Gastroesophageal sphincter (tissue), 4 donors: Measurements from ENCODE around the gene SPEN. TPM values are rescaled to one million over a fixed set of nuclear protein-coding genes. Genes with fewer than 3 reads are reported as not detected.
A peak's percentile ranks its signal among the peaks of the same experiment; 100 is the strongest.
"Not testable (repeated sequence)": the region's sequence is repeated elsewhere in the genome, so short reads cannot be mapped to it uniquely, and the experiment has no call there.

Experiments used
- ATAC-seq: fragments of 150-250 bp; one replicate; pipeline ENCODE4 v1.9.1; 2016; ENCODE audit warnings: mild to moderate bottlenecking, moderate library complexity
- H3K27ac ChIP-seq, 4 donors: fragments of 200-600 bp; sonication (generic) in 3 of 4; 1 replicate in 3 of 4; 2 replicates in 1 of 4; pipeline ENCODE4 v1.5.1; 2016 to 2019
- H3K27me3 ChIP-seq: fragments of 200-600 bp; sonication (generic); one replicate; pipeline ENCODE4 v1.5.1; 2019
- H3K36me3 ChIP-seq, 2 donors: fragments of 200-600 bp; sonication (generic); one replicate each; pipeline ENCODE4 v1.5.1; 2019; ENCODE audit warnings: control low read depth in 1 of 2
- H3K4me1 ChIP-seq, 3 donors: fragments of 200-600 bp; sonication (generic); 1 replicate in 2 of 3; 2 replicates in 1 of 3; pipeline ENCODE4 v1.5.1; 2016 to 2019; ENCODE audit warnings: control low read depth in 2 of 3
- H3K4me3 ChIP-seq, 2 donors: fragments of 200-600 bp; sonication (generic); one replicate each; pipeline ENCODE4 v1.5.1; 2019; ENCODE audit warnings: mild to moderate bottlenecking in 1 of 2, moderate library complexity in 1 of 2
- H3K9me3 ChIP-seq, 3 donors: fragments of 200-600 bp; sonication (generic); one replicate each; pipeline ENCODE4 v1.5.1; 2017 to 2019; ENCODE audit warnings: control low read depth in 2 of 3
- CTCF ChIP-seq, 4 experiments: fragments of 200-600 bp in 2 of 4; fragments of 450-650 bp in 2 of 4; sonication (generic) in 1 of 4; IDR thresholded peaks; one replicate each; pipeline ENCODE4 v1.5.1; 2017 to 2019; ENCODE audit warnings: antibody characterized with exemption in 4 of 4, mild to moderate bottlenecking in 2 of 4, moderate library complexity in 2 of 4
- EP300 ChIP-seq: sonication (generic); formaldehyde crosslinking; IDR thresholded peaks from one replicate; pipeline ENCODE4 v1.6.1; 2017; ENCODE audit warnings: antibody characterized with exemption, mild to moderate bottlenecking
- POLR2A ChIP-seq, 2 donors: fragments of 450-650 bp; IDR thresholded peaks; one replicate each; pipeline ENCODE4 v1.6.1; 2017; ENCODE audit warnings: antibody characterized with exemption in 2 of 2, mild to moderate bottlenecking in 2 of 2, moderate library complexity in 1 of 2
- POLR2AphosphoS5 ChIP-seq: sonication (generic); formaldehyde crosslinking; IDR thresholded peaks from one replicate; pipeline ENCODE4 v1.6.1; 2017; ENCODE audit warnings: antibody characterized with exemption
- WGBS, 2 donors: methylation state at CpG; one replicate each; pipeline ENCODE4 v1.1.5; 2018; ENCODE audit warnings: low coverage in 1 of 2; 5-methylcytosine and 5-hydroxymethylcytosine counted together
- total RNA-seq, 4 donors: library from RNA; depleted of rRNA; stranded (reverse); fragments of >200 nt; gene quantifications; one replicate each; pipeline ENCODE4 v1.1.0, GENCODE V29; 2016

Gene SPEN
- total RNA-seq, 4 donors from 2014 or later, result 40.3 to 79.4 (median 50.7) TPM

- peak; percentile 75 for TF ChIP-seq POLR2AphosphoS5
- peak in 3 of 4 experiments; percentile 8 to 21 (median 19) for TF ChIP-seq CTCF (IDR thresholded peaks at IDR 0.05)
- TF ChIP-seq EP300, result no peak
- TF ChIP-seq POLR2A (IDR thresholded peaks at IDR 0.05), result peak; percentile 54 to 69
- 35 to 37% methylated on average over 9 of the region's 47 CpGs for WGBS, 2 donors
- Histone ChIP-seq H3K4me3 (peak within 1 kb of the TSS; percentile 81 to 96), H3K27ac (peak within 1 kb of the TSS; percentile 34 to 89 (median 78)), H3K27me3 (no peaks in the 10 kb centered on the region), H3K36me3 (peaks cover 0 to 18% of the 10 kb centered on the region in 2 donors), H3K9me3 (no peaks in the 10 kb centered on the region), H3K4me1 (peaks cover 0 to 31% (median 8%) of the 10 kb centered on the region in 3 donors)
- ATAC-seq, result peak; percentile 98
Measured at GRCh38 chr1:15975805-15976680, 128.5 kb downstream of the SPEN start, which contains the start of gene ZBTB17. Gene ZBTB17, minus strand, starts transcription at chr1:15976101. Its CDS starts 27,606 bp downstream, at chr1:15948495.

GRCh38 chr1:15977947-15978346 is 130.4 kb downstream of the SPEN start:
- 88 to 94% methylated on average over 3 to 4 of the region's 4 CpGs for WGBS, 2 donors
- H3K4me3 ChIP-seq, H3K27ac ChIP-seq, H3K9me3 ChIP-seq, H3K36me3 ChIP-seq, ATAC-seq, H3K27me3 ChIP-seq: not testable (repeated sequence)
- peaks cover 0 to 31% (median 8%) of the 10 kb centered on the region in 3 donors for H3K4me1 ChIP-seq

- no peaks in the 10 kb centered on the region for H3K9me3 ChIP-seq
- WGBS, 2 donors, result 89 to 91% methylated on average over 3 of the region's 3 CpGs
- no peak for ATAC-seq
- H3K36me3 ChIP-seq, result no peaks in the 10 kb centered on the region
- H3K4me1 ChIP-seq, result peaks cover 0 to under 1% (median 0%) of the 10 kb centered on the region in 3 donors
- TF ChIP-seq POLR2A (IDR thresholded peaks at IDR 0.05) (no peak), EP300 (no peak), CTCF (IDR thresholded peaks at IDR 0.05) (no peak), POLR2AphosphoS5 (no peak)
- no peaks in the 10 kb centered on the region for H3K27me3 ChIP-seq
- no peak overlapping the region for H3K4me3 ChIP-seq
- no peak overlapping the region for H3K27ac ChIP-seq
Measured at GRCh38 chr1:15981679-15982078, 134.2 kb downstream of the SPEN start.

- WGBS, 2 donors, result 14 to 16% methylated on average over 1 of the region's 1 CpG
- no peaks in the 10 kb centered on the region for H3K27me3 ChIP-seq
- ATAC-seq, result no peak
Measured at GRCh38 chr1:15983275-15983674, 135.8 kb downstream of the SPEN start.

More at GRCh38 chr1:15983275-15983674, 135.8 kb downstream of the SPEN start:
- Histone ChIP-seq H3K4me3 (no peak overlapping the region), H3K4me1 (no peaks in the 10 kb centered on the region), H3K27ac (peak overlapping the region in 1 of 4 donors; percentile 32), H3K36me3 (no peaks in the 10 kb centered on the region), H3K9me3 (no peaks in the 10 kb centered on the region)
- TF ChIP-seq POLR2AphosphoS5 (no peak), CTCF (IDR thresholded peaks at IDR 0.05) (no peak), POLR2A (IDR thresholded peaks at IDR 0.05) (no peak), EP300 (no peak)
